Neutrophil (primary cell): ENCODE measurements around the gene HELZ.

Experiments used
- H3K27ac ChIP-seq: fragments of 200-600 bp; sonication (generic); 2 replicates; pipeline ENCODE4 v1.5.1; 2016; ENCODE audit warnings: mild to moderate bottlenecking, moderate library complexity
- H3K27me3 ChIP-seq: fragments of 200-600 bp; sonication (generic); 2 replicates; pipeline ENCODE4 v1.6.0; 2016; ENCODE audit warnings: mild to moderate bottlenecking
- H3K36me3 ChIP-seq: fragments of 200-600 bp; sonication (generic); 2 replicates; pipeline ENCODE4 v1.5.1; 2017
- H3K4me1 ChIP-seq, 2 experiments: fragments of 200-600 bp in 1 of 2; sonication (generic) in 1 of 2; 1 replicate in 1 of 2; 2 replicates in 1 of 2; pipeline versions ENCODE4 v1.5.1 to v1.6.1; 2013 to 2016; ENCODE audit warnings: low read depth in 1 of 2, low read length in 1 of 2, mild to moderate bottlenecking in 1 of 2, moderate library complexity in 1 of 2; ENCODE audit not compliant: control insufficient read depth in 1 of 2, insufficient read depth in 1 of 2
- H3K4me3 ChIP-seq, 2 experiments: fragments of 200-600 bp in 1 of 2; sonication (generic) in 1 of 2; 1 replicate in 1 of 2; 2 replicates in 1 of 2; pipeline ENCODE4 v1.5.1; 2013 to 2016; ENCODE audit warnings: low read depth in 1 of 2, low read length in 1 of 2, mild to moderate bottlenecking in 1 of 2, moderate library complexity in 1 of 2
- H3K9me3 ChIP-seq: fragments of 200-600 bp; sonication (generic); 2 replicates; pipeline ENCODE4 v1.5.1; 2016
- TF ChIP-seq, protein P1 (sequence below): fragments of 200-600 bp; sonication (generic); IDR thresholded peaks from 2 replicates; pipeline ENCODE4 v1.5.1; 2016; ENCODE audit warnings: antibody characterized with exemption

The HELZ gene

GRCh38 chr17:67066717-67067116 is 178.3 kb downstream of the HELZ start:
- H3K4me1 ChIP-seq: no peaks in the 10 kb centered on the region
- H3K27ac ChIP-seq: no peak overlapping the region
- H3K9me3 ChIP-seq: no peaks in the 10 kb centered on the region
- no peaks in the 10 kb centered on the region for H3K36me3 ChIP-seq
- no peaks in the 10 kb centered on the region for H3K27me3 ChIP-seq
- TF ChIP-seq, protein P1, sequence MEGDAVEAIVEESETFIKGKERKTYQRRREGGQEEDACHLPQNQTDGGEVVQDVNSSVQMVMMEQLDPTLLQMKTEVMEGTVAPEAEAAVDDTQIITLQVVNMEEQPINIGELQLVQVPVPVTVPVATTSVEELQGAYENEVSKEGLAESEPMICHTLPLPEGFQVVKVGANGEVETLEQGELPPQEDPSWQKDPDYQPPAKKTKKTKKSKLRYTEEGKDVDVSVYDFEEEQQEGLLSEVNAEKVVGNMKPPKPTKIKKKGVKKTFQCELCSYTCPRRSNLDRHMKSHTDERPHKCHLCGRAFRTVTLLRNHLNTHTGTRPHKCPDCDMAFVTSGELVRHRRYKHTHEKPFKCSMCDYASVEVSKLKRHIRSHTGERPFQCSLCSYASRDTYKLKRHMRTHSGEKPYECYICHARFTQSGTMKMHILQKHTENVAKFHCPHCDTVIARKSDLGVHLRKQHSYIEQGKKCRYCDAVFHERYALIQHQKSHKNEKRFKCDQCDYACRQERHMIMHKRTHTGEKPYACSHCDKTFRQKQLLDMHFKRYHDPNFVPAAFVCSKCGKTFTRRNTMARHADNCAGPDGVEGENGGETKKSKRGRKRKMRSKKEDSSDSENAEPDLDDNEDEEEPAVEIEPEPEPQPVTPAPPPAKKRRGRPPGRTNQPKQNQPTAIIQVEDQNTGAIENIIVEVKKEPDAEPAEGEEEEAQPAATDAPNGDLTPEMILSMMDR: no peak
- no peak overlapping the region for H3K4me3 ChIP-seq

DNA sequence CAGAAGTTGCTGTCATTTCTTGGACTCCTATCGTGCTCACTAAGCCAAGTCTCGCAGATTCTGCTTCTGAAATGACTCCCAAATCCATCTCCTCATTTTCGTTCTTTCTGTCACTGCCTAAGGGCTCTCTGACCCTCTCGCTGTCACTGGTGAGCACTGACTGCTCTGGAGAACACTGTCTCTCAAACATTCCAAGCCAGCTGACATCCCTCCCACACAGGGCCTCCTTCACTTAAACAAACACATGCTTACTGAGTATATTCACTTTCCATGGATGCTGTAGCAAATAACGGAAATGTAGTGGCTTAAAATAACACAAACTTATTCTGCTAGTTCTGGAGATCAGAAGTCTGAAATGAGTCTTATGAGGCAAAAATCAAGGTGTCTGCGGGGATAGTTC is 181.9 kb downstream of the HELZ start:
- no peaks in the 10 kb centered on the region for H3K36me3 ChIP-seq
- no peaks in the 10 kb centered on the region for H3K27me3 ChIP-seq
- H3K27ac ChIP-seq: no peak overlapping the region
- H3K9me3 ChIP-seq: no peaks in the 10 kb centered on the region
- H3K4me3 ChIP-seq: no peak overlapping the region
- H3K4me1 ChIP-seq: no peaks in the 10 kb centered on the region
- TF ChIP-seq, protein P1: no peak

- TF ChIP-seq, protein P1: no peak
- no peaks in the 10 kb centered on the region for H3K27me3 ChIP-seq
Observed at GRCh38 chr17:67059372-67059771, 185.6 kb downstream of the HELZ start.

GRCh38 chr17:67058036-67058435 is 187.0 kb downstream of the HELZ start:
- H3K9me3 ChIP-seq: no peaks in the 10 kb centered on the region
- H3K36me3 ChIP-seq: no peaks in the 10 kb centered on the region
- H3K4me1 ChIP-seq: no peaks in the 10 kb centered on the region
- H3K27ac ChIP-seq: no peak overlapping the region
- TF ChIP-seq, protein P1: no peak
- H3K4me3 ChIP-seq: no peak overlapping the region
- no peaks in the 10 kb centered on the region for H3K27me3 ChIP-seq

More at GRCh38 chr17:67059372-67059771, 185.6 kb downstream of the HELZ start:
- Histone ChIP-seq H3K4me3 (no peak overlapping the region), H3K4me1 (no peaks in the 10 kb centered on the region), H3K27ac (no peak overlapping the region), H3K36me3 (no peaks in the 10 kb centered on the region), H3K9me3 (no peaks in the 10 kb centered on the region)

DNA sequence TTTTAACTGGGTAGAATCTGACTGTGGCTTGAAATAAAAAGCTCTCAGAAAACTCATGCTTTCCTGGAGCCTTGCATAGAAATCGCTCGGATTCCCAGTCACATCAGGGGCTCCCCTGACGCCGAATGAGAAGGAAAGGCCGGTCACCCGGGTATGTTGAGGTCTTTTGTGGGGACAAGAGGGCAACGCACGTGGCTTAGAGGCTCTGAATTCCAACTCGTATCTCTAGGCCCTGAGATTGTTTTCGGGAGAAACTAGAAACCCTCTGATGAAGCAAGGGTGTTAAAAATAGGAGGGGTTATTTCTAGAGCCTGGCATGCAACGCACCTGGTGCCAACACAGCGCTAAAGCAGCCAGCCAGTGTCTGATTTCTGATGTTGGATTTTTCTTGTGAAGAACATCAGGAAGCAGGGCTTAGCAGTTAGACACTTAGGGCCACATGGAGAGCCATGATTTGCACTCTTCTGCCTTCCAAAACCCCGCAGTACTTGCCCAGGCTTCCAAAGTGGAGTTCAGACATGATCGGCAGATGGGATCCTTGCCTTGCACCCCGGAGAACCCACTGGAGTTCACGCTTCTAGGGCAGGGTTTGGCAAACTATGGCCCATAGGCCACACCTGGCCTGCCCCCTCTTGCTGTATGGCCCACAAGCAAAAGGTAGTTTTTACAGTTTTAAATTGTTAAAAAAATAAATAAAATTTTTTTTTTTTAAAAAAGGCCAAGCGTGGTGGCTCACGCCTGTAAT is 188.1 kb downstream of the HELZ start:
- TF ChIP-seq, protein P1: no peak
- Histone ChIP-seq H3K36me3 (no peaks in the 10 kb centered on the region), H3K4me1 (no peaks in the 10 kb centered on the region), H3K9me3 (no peaks in the 10 kb centered on the region), H3K4me3 (no peak overlapping the region), H3K27ac (no peak overlapping the region), H3K27me3 (no peaks in the 10 kb centered on the region)
